K562 (cell line): ENCODE measurements around the gene ZC3H12C. TPM values are rescaled to one million over a fixed set of nuclear protein-coding genes. Genes with fewer than 3 reads are reported as not detected.

Experiments
- ATAC-seq: fragments of 200-7000 bp; cut with Tn5 transposase; 3 replicates; pipeline ENCODE4 v1.9.1; 2020; ENCODE audit warnings: moderate library complexity
- BruUV-seq: library from RNA; stranded (reverse); fragments of 400-500 nt; replicated peaks from 2 replicates; lab custom pipeline; 2021; lab: Mats Ljungman, UMichigan
- CTCF ChIA-PET: fragments of 300-600 bp; formaldehyde crosslinking; extraction: SDS; loops from one replicate; lab custom pipeline; 2021; ENCODE audit warnings: low intra/inter-chr PET ratio; lab: Yijun Ruan, JAX
- POLR2A ChIA-PET: fragments of 300-600, 350-650 bp; sonication (Branson Sonifier 250); formaldehyde crosslinking; extraction: SDS; loops from one replicate; lab custom pipeline; 2021; ENCODE audit warnings: antibody characterized with exemption, inconsistent platforms; lab: Yijun Ruan, JAX
- DNase-seq, 4 experiments: peaks; one replicate each; pipeline versions ENCODE4 v3.0.0 to v3.0.0-alpha.2; 2011 to 2018; ENCODE audit warnings: low spot score in 3 of 4, mixed read lengths in 3 of 4; ENCODE audit errors: extremely low read depth in 1 of 4
- FAIRE-seq: peaks from 2 replicates; lab custom pipeline; 2011; peaks lifted over from hg19 to GRCh38; lab: Jason Lieb, UNC
- H2AFZ ChIP-seq: 2 replicates; pipeline ENCODE4 v1.6.0; 2011; ENCODE audit warnings: low read depth, low read length, control low read depth, inconsistent platforms
- H3K27ac ChIP-seq: fragments of 200-600 bp; 3 replicates; pipeline ENCODE4 v1.8.0; 2011; ENCODE audit warnings: low read depth, mild to moderate bottlenecking, control low read depth, inconsistent platforms, low read length, moderate library complexity, mixed read lengths; ENCODE audit errors: extremely low read depth
- H3K27me3 ChIP-seq, 2 experiments: fragments of 300-600 bp in 1 of 2; 2 replicates in 1 of 2; 3 replicates in 1 of 2; pipeline versions ENCODE4 v1.6.0 to v1.8.0; 2011; ENCODE audit warnings: inconsistent platforms in 2 of 2, low read length in 2 of 2, mild to moderate bottlenecking in 1 of 2, mixed read lengths in 1 of 2, moderate library complexity in 1 of 2; ENCODE audit not compliant: control insufficient read depth in 2 of 2, insufficient read depth in 2 of 2
- H3K36me3 ChIP-seq: fragments of 300-600 bp; 3 replicates; pipeline ENCODE4 v1.8.0; 2011; ENCODE audit warnings: mild to moderate bottlenecking, low read length, inconsistent platforms; ENCODE audit not compliant: control insufficient read depth, insufficient read depth
- H3K4me1 ChIP-seq, 2 experiments: fragments of 200-600 bp in 1 of 2; replicated peaks in 1 of 2; 2 replicates in 1 of 2; 3 replicates in 1 of 2; pipeline versions ENCODE4 v1.5.1 to v1.8.0; 2011; ENCODE audit warnings: inconsistent platforms in 2 of 2, low read length in 2 of 2, mild to moderate bottlenecking in 1 of 2, mixed read lengths in 1 of 2, moderate library complexity in 1 of 2; ENCODE audit not compliant: control insufficient read depth in 2 of 2, insufficient read depth in 2 of 2
- H3K4me2 ChIP-seq: 2 replicates; pipeline ENCODE4 v1.6.1; 2011; ENCODE audit warnings: low read length, control low read depth, inconsistent platforms, mixed read lengths; ENCODE audit not compliant: insufficient read depth
- H3K4me3 ChIP-seq: fragments of 200-600 bp; sonication (generic), shearing (Covaris generic); 2 replicates; pipeline ENCODE4 v1.5.1; 2016; ENCODE audit warnings: control low read depth, inconsistent platforms
- H3K79me2 ChIP-seq: fragments of 200-600 bp; 3 replicates; pipeline ENCODE4 v1.8.0; 2011; ENCODE audit warnings: low read length, inconsistent platforms; ENCODE audit not compliant: control insufficient read depth, insufficient read depth
- H3K9ac ChIP-seq, 2 experiments: 2 replicates each; pipeline versions ENCODE4 v1.6.0 to v1.6.1; 2011; ENCODE audit warnings: low read depth in 2 of 2, low read length in 2 of 2, control low read depth in 1 of 2, inconsistent platforms in 1 of 2, mild to moderate bottlenecking in 1 of 2, mixed read lengths in 1 of 2; ENCODE audit not compliant: insufficient read depth in 1 of 2
- H3K9me1 ChIP-seq: one replicate; pipeline ENCODE4 v1.6.0; 2011; ENCODE audit warnings: inconsistent platforms, mild to moderate bottlenecking, low read length, moderate library complexity; ENCODE audit not compliant: control insufficient read depth, insufficient read depth
- H3K9me3 ChIP-seq: replicated peaks from 2 replicates; pipeline ENCODE4 v1.5.1; 2011; ENCODE audit warnings: low read depth, low read length, inconsistent platforms; ENCODE audit not compliant: control insufficient read depth, insufficient read depth
- H4K20me1 ChIP-seq: replicated peaks from 2 replicates; pipeline ENCODE4 v1.6.1; 2011; ENCODE audit warnings: low read length, inconsistent platforms, mixed read lengths; ENCODE audit not compliant: control insufficient read depth, insufficient read depth
- BRF1 ChIP-seq: IDR thresholded peaks from 3 replicates; pipeline ENCODE4 v1.6.1; 2011; ENCODE audit warnings: borderline replicate concordance, mild to moderate bottlenecking; ENCODE audit not compliant: insufficient read length; ENCODE audit errors: extremely low read depth
- ELF1 ChIP-seq: fragments of 200-800 bp; sonication (Bioruptor generic); IDR thresholded peaks from 2 replicates; pipeline ENCODE4 v1.6.1; 2016; ENCODE audit warnings: missing genetic modification characterization, missing compliant biosample characterization
- ETV1 ChIP-seq: fragments of 450-650 bp; conservative IDR thresholded peaks from 2 replicates; pipeline ENCODE4 v1.6.1; 2016; ENCODE audit warnings: missing genetic modification characterization, control low read depth, low read depth, missing compliant biosample characterization
- FOXP1 ChIP-seq: sonication (generic); formaldehyde crosslinking; IDR thresholded peaks from 2 replicates; pipeline ENCODE4 v1.8.0; 2022; ENCODE audit warnings: mild to moderate bottlenecking, missing genetic modification reagents
- HDAC8 ChIP-seq: fragments of 450-650 bp; IDR thresholded peaks from 2 replicates; pipeline ENCODE4 v1.6.1; 2016; ENCODE audit warnings: mild to moderate bottlenecking, missing genetic modification characterization, moderate library complexity, missing compliant biosample characterization
- KLF10 ChIP-seq: fragments of 250-450 bp; sonication (Bioruptor Pico); IDR thresholded peaks from 2 replicates; pipeline ENCODE4 v1.6.1; 2021; ENCODE audit warnings: matching md5 sums
- MEF2A ChIP-seq: IDR thresholded peaks from 2 replicates; pipeline ENCODE4 v1.6.1; 2011; ENCODE audit warnings: low read depth, mild to moderate bottlenecking, low read length, moderate library complexity; ENCODE audit not compliant: control insufficient read depth
- MEF2D ChIP-seq: conservative IDR thresholded peaks from 2 replicates; pipeline ENCODE4 v1.6.1; 2016; ENCODE audit warnings: low read depth, missing genetic modification characterization, missing compliant biosample characterization
- PPARD ChIP-seq: fragments of 250-450 bp; sonication (Bioruptor Pico); IDR thresholded peaks from 2 replicates; pipeline ENCODE4 v1.8.0; 2022; ENCODE audit warnings: inconsistent platforms, mild to moderate bottlenecking, moderate library complexity
- ZNF134 ChIP-seq: fragments of 250-450 bp; sonication (Bioruptor Pico); conservative IDR thresholded peaks from 2 replicates; pipeline ENCODE4 v1.4.0; 2020
- ZNF184 ChIP-seq: sonication (generic); formaldehyde crosslinking; IDR thresholded peaks from 2 replicates; pipeline ENCODE4 v1.5.0; 2020; ENCODE audit warnings: missing genetic modification reagents
- ZNF445 ChIP-seq: fragments of 250-450 bp; sonication (Bioruptor Pico); IDR thresholded peaks from 2 replicates; pipeline ENCODE4 v1.4.0; 2020; ENCODE audit warnings: low read depth, mild to moderate bottlenecking, moderate library complexity
- WGBS: fragments of 100-300 bp; shearing (Covaris generic); methylation state at CpG from one replicate; pipeline ENCODE4 v1.1.6; 2016; ENCODE audit warnings: low coverage, mixed read lengths; ENCODE audit not compliant: insufficient coverage; ENCODE audit errors: missing lambda C conversion rate; 5-methylcytosine and 5-hydroxymethylcytosine counted together
- in situ Hi-C: fragments of 300-500 bp; cut with MboI; formaldehyde crosslinking; loops from 4 replicates; pipeline ENCODE4 v1.15.0; 2018; ENCODE audit warnings: inconsistent platforms, mixed read lengths
- intact Hi-C: fragments of 100-400 bp; cut with micrococcal nuclease; formaldehyde crosslinking; loops from 2 replicates; pipeline ENCODE4 v1.14.2; 2022
- polyA plus RNA-seq, 8 experiments: library from polyadenylated mRNA; depleted of rRNA in 4 of 8; stranded (reverse) in 5 of 8; unstranded in 3 of 8; fragments of >200 nt; fragmentation: Nextera tagmentation in 2 of 8; fragmentation: Illumina TruSeq in 1 of 8; extraction: Ambion mirVana in 2 of 8; extraction: Trizol in 1 of 8; gene quantifications; 2 replicates each; pipeline versions ENCODE4 v1.2.1 to v1.2.3, GENCODE V29; 2011 to 2014; ENCODE audit warnings: inconsistent platforms in 1 of 8, missing spikeins in 1 of 8
- total RNA-seq, 7 experiments: library from RNA; depleted of rRNA in 6 of 7; stranded (reverse); fragments of >200 nt in 6 of 7; fragmentation: Illumina TruSeq in 2 of 7; extraction: Trizol in 2 of 7; gene quantifications; 2 replicates each; pipeline versions ENCODE4 v1.2.1 to v1.2.3, GENCODE V29; 2011 to 2021; ENCODE audit warnings: low replicate concordance in 1 of 7
- TF ChIP-seq, protein P1 (sequence below), 3 experiments: fragments of 200-800 bp in 1 of 3; sonication (Bioruptor generic) in 1 of 3; sonication (generic) in 1 of 3; formaldehyde crosslinking in 1 of 3; IDR thresholded peaks; 2 replicates each; pipeline versions ENCODE4 v1.6.1 to v1.8.0; 2016 to 2022; ENCODE audit warnings: mild to moderate bottlenecking in 2 of 3, missing compliant biosample characterization in 2 of 3, missing genetic modification characterization in 2 of 3, missing genetic modification reagents in 1 of 3
- TF ChIP-seq, protein P2 (sequence below): sonication (generic); formaldehyde crosslinking; IDR thresholded peaks from 2 replicates; pipeline ENCODE4 v1.9.0; 2022; ENCODE audit warnings: mild to moderate bottlenecking, missing genetic modification reagents

The ZC3H12C gene
- total and polyA plus RNA-seq, 9 of the 15 experiments (the other 6 are each of a cell fraction or from before 2014, with no cell fraction given): 0.56 to 5.9 (median 3.3) TPM

DNA sequence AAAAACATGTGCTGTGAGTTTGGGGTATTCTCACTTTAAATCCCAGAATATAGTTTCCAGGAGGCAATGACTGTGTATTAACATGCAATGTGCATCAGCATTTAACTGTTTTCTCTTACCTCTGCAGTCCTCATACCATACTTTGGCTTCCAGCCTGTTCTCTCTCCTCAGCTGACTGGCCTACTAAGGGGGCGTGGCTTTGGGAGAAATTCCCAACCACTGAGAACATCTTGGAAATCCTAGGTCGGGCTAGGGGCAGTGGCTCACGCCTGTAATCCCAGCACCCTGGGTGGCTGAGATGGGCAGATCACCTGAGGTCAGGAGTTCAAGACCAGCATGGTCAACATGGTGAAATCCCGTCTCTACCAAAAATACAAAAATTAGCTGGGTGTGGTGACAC, 13.5 kb upstream of the ZC3H12C start:
- Histone ChIP-seq H3K4me2 (no peak overlapping the region), H3K9ac (no peak overlapping the region), H3K4me3 (no peak overlapping the region), H3K9me3 (peaks cover 4% of the 10 kb centered on the region; the same call in 1 of the 2 replicates), H3K36me3 (no peaks in the 10 kb centered on the region), H3K27ac (no peak overlapping the region), H3K4me1 (peaks cover 0 to 38% of the 10 kb centered on the region in 2 experiments; a peak in 3 of 5 replicates), H3K27me3 (no peaks in the 10 kb centered on the region), H3K79me2 (no peaks in the 10 kb centered on the region), H4K20me1 (no peaks in the 10 kb centered on the region), H3K9me1 (no peaks in the 10 kb centered on the region), H2AFZ (no peak overlapping the region)
- intact Hi-C loops (no loop called here), in situ Hi-C loops (no loop called here)
- CTCF ChIA-PET: no interaction called here
- DNase-seq (no peak), FAIRE-seq (no peak), ATAC-seq (no peak)
- WGBS: 64% methylated on average over 4 of the region's 4 CpGs
- POLR2A ChIA-PET: no interaction called here
- no TSS peak for BruUV-seq
- no peak for TF ChIP-seq ZNF184
- TF ChIP-seq BRF1: no peak
- no peak for TF ChIP-seq ZNF134 (CRISPR knock-in tag)
- no peak for TF ChIP-seq MEF2D (tag)
- no peak for TF ChIP-seq ETV1 (tag)
- TF ChIP-seq KLF10: no peak
- TF ChIP-seq, protein P1, sequence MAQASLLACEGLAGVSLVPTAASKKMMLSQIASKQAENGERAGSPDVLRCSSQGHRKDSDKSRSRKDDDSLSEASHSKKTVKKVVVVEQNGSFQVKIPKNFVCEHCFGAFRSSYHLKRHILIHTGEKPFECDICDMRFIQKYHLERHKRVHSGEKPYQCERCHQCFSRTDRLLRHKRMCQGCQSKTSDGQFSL (CRISPR knock-in tag; IDR thresholded peaks at IDR 0.05): no peak
- TF ChIP-seq, protein P1 (tag; IDR thresholded peaks at IDR 0.05): no peak
- no peak for TF ChIP-seq HDAC8 (tag)
- TF ChIP-seq PPARD (CRISPR knock-in tag): no peak
- no peak for TF ChIP-seq FOXP1
- no peak for TF ChIP-seq ELF1 (tag)
- TF ChIP-seq, protein P2, sequence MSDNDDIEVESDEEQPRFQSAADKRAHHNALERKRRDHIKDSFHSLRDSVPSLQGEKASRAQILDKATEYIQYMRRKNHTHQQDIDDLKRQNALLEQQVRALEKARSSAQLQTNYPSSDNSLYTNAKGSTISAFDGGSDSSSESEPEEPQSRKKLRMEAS (CRISPR knock-in tag): no peak
- TF ChIP-seq ZNF445 (CRISPR knock-in tag): no peak
- TF ChIP-seq MEF2A: no peak
